Astrocyte of the spinal cord (primary cell): Measurements from ENCODE around the gene PTPRCAP.

Experiments
- DNase-seq: peaks from one replicate; pipeline ENCODE4 v3.0.0; 2011; ENCODE audit warnings: low read depth, low spot score
- H3K4me3 ChIP-seq: 2 replicates; pipeline ENCODE4 v1.5.1; 2011; ENCODE audit warnings: low read depth, mild to moderate bottlenecking, low read length, moderate library complexity
- CTCF ChIP-seq: IDR thresholded peaks from 2 replicates; pipeline ENCODE4 v1.5.1; 2012; ENCODE audit warnings: low read depth, mild to moderate bottlenecking, low read length, inconsistent platforms
- in situ Hi-C: cut with HindIII; loops from 2 replicates; pipeline ENCODE4 v1.10.0; 2017; ENCODE audit warnings: low sequenced_read_pairs

PTPRCAP gene

DNA sequence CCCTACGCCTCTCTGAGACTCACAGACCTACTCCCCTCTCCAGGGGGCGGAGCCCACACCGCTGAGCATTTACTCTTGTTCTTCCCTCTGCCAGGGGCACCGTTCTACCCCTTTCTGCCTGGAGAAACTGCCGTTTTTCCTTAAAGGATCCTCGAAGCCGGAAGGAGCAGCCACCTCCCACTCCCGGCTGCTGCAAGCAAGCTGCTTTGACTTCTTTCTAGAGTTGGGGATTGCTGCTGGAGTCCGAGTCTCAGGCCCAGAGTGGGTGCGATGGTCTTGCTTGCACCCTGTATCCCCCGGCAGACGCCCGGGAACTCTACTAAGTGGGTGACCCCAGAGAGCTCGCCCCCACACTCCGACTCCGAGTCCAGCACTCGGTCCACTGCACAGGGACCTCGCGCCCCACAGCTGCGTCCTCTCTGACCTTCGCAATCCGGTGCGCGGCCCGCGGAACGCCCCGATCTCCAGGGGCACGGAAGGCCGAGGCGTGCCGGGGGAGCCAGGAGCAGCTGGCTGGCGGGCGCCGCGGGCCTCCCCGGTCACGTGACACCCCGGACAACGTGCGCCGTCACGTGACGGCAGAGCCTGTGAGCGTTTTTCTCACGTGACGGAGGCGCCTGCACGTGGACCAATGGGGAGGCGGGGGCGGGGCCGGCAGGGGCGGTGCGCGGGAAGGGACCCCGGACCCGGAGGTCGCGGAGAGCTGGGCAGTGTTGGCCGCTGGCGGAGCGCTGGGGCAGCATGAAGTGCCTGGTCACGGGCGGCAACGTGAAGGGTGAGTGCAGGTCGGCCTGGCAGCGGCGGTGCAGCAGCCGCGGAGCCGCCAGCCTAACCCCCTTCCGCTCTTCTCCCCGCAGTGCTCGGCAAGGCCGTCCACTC, 45.9 kb downstream of the PTPRCAP start, which contains the start of gene RAD9A:
Gene RAD9A, plus strand, starts transcription at position 683 of the 879 bp plus-strand sequence. Its CDS starts 59 bp downstream, at position 742.
- in situ Hi-C loops, result no loop called here
- DNase-seq, result peak; percentile 93
- TF ChIP-seq CTCF, result no peak
- peak within 1 kb of the TSS; percentile 81 for H3K4me3 ChIP-seq

GRCh38 chr11:67390947-67391303, 46.6 kb downstream of the PTPRCAP start:
- in situ Hi-C loops, result no loop called here
- peak overlapping the region; percentile 81 for H3K4me3 ChIP-seq
- TF ChIP-seq CTCF, result no peak
- no peak for DNase-seq

- in situ Hi-C loops, result no loop called here
- no peak for DNase-seq
Observed at GRCh38 chr11:67389477-67389876, 48.0 kb downstream of the PTPRCAP start.

DNA sequence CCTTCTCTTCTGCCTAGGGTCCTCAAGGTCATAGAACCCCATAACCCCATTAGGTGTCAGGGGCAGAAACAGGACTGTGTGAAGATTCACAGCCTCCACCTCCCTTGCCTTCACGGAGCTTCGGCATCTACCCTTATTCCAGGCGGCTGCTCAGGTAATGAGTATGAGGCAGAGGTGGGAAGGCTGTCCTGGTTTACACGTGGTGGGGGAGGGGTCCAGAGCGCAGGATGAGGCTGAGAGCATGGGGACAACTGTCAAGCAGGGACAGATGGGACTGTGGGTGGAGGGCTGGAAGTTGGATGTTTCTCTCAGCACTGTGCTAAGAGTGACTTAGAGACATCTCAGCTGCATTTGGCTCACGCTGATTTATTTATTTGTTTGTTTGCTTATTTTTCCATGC, 50.0 kb downstream of the PTPRCAP start:
- no peak for TF ChIP-seq CTCF
- H3K4me3 ChIP-seq, result no peak overlapping the region
- no peak for DNase-seq
- in situ Hi-C loops, result no loop called here

More at GRCh38 chr11:67389477-67389876, 48.0 kb downstream of the PTPRCAP start:
- peak; percentile 77 for TF ChIP-seq CTCF
- no peak overlapping the region for H3K4me3 ChIP-seq

DNA sequence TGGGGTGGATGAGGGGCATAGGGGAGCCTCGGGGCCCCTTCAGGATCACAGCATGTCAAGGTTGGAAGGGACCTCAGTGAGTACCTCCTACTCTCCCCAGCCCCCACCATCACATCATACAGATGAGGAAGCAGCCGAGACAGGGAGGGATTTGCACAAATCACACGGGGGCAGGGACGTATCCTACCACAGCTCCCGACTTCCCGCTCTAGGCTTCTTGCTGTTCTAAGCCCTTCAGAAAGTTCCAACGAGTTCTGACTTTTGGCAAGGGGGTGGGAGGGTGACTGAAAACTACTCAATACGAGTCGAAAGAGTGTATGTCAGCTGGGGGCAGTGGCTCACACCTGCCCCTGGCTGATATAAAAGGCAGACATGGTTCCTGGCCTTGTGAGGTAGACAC, 50.4 kb downstream of the PTPRCAP start:
- in situ Hi-C loops, result no loop called here
- TF ChIP-seq CTCF, result no peak
- H3K4me3 ChIP-seq, result no peak overlapping the region
- no peak for DNase-seq
